ENCODE measurements around the gene USP48.
"Not testable (repeated sequence)": the region's sequence is repeated elsewhere in the genome, so short reads cannot be mapped to it uniquely, and the experiment has no call there.

The USP48 gene

DNA sequence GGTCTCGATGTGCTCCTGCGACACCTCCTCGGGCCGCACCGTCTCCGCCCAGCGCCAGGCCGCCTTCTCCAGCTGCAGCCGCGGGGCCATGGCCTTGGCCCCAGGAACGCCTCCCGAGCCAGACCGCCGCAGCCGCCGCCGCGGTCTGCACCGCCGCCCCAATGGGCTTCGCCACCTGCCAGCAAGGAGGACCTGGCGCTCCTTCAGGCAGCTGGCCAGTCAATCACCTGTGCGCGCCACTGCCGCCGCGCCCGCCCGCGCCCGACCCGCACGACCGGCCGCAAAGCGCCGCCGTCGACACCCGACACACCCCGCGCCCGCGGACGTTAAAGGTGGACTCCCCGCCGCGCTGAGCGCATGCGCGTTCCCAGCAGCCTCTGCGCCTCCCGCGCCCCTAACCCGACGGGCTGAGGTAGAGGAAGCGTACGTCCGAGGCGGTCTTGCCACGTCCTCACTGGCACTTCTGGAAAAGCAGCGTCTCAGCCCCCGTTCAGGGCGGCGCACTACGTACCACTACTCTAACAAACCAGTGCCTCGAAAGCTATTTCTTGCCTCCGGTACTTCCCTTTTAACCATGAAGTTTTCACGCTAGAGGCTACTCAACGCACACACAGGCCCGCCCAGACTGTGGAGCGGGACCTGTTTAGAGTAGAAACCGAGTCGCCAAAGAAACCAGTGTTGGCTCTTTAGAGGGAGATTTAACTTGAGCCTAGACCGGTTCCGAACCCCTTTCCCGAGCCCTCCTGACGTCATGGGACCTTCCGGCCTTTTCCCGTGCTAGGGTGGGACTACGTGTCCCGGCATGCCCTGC, at the start of gene USP48:
Gene USP48, minus strand, starts transcription at position 282 of the 811 bp plus-strand sequence. Its CDS starts 192 bp downstream, at position 90.
- peak within 1 kb of the TSS; percentile 100 for H3K27ac ChIP-seq
- peak; percentile 78 for DNase-seq (ENCODE audit: low read depth, low spot score)

GRCh38 chr1:21831454-21831970, 48.6 kb upstream of the USP48 start:
- DNase-seq (ENCODE audit: low read depth, low spot score): no peak
- no peak overlapping the region for H3K27ac ChIP-seq

DNA sequence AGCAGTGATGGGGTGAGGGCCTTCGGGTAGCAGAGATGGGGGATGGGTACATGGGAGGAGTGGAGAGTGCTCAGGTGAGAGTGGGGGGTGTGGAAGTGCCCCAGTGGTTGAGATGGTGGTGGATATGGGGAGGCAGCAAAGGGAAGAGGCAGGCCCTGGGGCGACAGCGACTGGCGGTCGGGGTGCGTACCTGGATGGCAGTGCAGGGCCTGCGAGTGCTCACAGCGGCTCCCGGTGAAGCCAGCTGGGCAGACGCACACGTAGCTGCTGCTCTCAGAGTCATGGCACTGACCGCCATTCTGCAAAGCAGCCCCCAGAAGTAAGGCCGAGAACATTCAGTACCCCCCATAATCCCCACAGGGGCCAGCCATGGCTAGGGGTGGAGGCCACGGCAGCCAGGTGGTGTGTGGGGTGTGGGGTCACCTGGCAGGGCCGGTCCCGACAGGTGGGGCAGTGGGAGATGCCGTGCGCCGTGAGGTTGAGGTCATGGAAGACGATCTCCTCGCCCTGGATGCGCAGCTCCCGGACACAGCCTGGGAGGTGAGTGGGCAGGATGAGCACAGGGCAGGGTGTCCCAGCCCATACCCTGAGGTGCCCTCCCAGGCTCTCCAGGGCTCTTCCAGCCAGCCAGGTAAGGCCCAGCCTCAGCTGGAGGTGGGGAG, 48.0 kb upstream of the USP48 start:
- no peak overlapping the region for H3K27ac ChIP-seq
- DNase-seq (ENCODE audit: low read depth, low spot score): no peak

GRCh38 chr1:21829294-21829693, 46.3 kb upstream of the USP48 start:
- H3K27ac ChIP-seq: no peak overlapping the region
- no peak for DNase-seq (ENCODE audit: low read depth, low spot score)

DNA sequence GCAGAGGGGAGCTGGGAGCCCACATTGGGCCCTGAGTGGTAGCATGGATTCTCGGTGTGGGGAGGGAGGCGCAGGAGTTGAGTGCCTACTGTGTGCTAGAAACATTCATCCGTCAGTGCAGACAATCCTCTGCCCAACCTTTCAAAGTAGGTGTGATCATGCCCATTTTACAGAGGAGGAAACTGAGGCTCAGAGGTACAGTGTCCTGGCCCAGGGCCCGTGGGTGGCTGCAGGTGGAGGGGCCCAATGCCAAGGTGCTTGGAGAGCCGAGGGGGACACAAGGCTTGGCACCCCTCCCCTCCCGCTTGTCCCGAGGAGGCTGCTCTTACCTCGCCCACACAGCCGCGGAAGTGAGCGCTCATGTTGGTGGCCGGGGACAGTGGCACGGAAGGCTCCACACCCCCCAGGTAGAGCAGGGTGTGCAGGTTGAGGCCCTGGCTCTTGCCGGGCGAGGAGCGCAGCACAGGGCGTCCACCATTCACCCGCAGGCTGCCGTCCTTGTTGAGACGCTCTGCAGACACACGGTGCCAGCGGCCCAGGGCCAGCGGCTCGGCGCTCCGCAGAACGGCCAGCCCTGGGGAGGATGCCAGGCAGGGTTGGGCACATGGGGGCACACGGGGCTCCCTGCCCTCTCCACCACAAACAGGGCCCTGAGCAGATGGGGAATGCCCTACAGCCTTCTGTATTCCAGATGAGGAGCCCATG, 45.7 kb upstream of the USP48 start:
- DNase-seq (ENCODE audit: low read depth, low spot score): no peak
- no peak overlapping the region for H3K27ac ChIP-seq

DNA sequence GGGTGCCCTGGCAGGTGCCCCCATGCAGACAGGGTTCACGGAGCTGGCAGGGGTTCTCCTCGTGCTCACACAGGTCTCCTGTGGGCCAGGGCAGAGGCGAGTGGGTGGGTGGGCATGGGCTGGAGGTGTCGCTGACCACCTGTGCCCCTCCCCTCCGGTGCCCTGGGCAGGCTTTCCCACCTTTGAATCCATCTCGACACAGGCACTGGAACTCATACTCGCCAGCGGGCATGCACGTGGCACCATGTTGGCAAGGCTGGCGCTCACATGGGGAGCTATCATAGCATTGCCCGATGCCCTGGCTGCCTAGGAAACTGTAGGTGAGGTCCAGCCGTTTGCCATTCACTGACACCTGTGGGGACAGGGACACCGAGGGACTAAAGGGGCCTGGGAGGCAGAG, 45.1 kb upstream of the USP48 start:
- DNase-seq (ENCODE audit: low read depth, low spot score): no peak

DNA sequence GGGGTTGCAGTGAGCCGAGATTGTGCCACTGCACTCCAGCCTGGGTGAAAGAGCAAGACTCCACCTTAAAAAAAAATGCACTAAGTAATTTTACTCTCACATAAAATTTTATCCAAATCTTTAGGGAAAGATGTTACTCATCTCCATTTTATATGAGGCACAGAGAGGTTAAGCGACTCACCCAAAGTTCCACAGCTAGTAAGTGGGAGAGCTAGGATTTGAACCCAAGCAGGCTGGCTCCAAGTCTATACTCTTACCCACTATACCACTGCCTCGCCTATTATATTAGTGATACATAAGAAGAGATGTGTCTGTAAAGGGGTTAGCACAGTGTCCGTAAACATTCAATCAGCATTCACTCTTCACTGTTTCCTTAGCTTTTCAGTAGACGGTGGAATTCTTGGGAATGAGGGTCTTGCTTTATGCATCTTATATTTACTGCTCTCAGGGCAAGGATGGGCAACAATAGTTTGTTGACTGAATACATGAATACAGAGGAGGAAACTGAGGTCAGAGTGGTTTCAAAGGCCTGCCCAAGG, 44.3 kb upstream of the USP48 start:
- no peak overlapping the region for H3K27ac ChIP-seq
- no peak for DNase-seq (ENCODE audit: low read depth, low spot score)

More for the DNA sequence above, 45.1 kb upstream of the USP48 start:
- H3K27ac ChIP-seq: no peak overlapping the region

- not testable (repeated sequence) for DNase-seq (ENCODE audit: low read depth, low spot score); H3K27ac ChIP-seq
These were observed 43.7 kb upstream of the USP48 start for GRCh38 chr1:21826694-21827093.

DNA sequence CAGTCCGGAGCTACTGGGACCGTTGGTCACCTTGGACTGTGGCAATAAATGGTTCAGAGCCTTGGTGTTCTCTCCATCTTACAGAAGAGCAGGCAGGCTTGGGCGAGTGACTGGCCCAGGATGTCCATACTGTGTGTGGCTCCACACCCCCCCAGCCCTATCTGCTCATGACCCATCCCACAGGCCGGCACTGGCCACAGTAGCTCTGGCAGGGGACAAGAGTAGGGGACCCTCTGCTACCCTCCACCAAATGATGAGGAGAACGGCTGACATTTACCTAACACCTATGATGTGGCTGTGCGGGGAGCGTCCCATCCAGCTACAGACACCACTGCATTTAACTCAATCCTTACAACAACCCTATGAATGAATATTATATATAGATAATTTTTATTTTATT, 42.4 kb upstream of the USP48 start:
- DNase-seq (ENCODE audit: low read depth, low spot score): no peak
- no peak overlapping the region for H3K27ac ChIP-seq

GRCh38 chr1:21824926-21825325, 42.0 kb upstream of the USP48 start:
- DNase-seq (ENCODE audit: low read depth, low spot score): no peak
- no peak overlapping the region for H3K27ac ChIP-seq

DNA sequence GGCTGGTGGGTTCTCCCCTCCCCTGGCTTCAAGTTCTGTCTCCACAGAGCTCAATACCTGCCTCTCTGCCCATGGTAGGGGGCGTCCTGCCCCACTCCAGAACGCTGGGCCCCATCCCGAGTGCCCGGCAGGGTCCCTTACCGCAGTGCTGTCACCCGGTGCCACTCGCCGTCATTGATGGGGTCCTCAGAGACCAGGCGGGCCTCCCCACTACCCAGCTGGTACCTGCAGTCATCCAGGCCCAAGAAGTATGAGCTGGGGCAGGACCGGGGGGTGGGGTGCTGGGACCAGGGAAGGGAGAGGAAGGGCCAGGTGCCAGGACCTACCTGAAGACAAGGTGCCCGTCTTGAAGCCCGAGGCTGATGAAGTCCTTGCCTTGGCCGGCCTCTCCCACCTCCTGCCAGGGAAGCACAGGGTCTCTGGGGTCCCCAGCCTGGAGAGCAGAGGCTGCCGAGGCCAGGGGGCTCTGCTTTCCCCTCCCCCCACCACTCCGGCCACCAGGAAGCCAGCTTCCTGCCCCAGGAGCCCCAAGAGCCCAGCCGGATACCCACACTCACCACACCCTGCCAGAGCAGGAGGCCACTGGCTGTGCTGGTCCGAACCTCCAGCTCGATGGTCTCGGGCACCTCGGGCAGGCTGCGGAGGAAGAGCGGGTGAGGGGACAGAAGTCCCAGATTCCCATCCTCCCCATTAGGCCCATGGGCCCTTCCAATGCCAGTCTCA, 41.2 kb upstream of the USP48 start:
- DNase-seq (ENCODE audit: low read depth, low spot score): no peak
- no peak overlapping the region for H3K27ac ChIP-seq

DNA sequence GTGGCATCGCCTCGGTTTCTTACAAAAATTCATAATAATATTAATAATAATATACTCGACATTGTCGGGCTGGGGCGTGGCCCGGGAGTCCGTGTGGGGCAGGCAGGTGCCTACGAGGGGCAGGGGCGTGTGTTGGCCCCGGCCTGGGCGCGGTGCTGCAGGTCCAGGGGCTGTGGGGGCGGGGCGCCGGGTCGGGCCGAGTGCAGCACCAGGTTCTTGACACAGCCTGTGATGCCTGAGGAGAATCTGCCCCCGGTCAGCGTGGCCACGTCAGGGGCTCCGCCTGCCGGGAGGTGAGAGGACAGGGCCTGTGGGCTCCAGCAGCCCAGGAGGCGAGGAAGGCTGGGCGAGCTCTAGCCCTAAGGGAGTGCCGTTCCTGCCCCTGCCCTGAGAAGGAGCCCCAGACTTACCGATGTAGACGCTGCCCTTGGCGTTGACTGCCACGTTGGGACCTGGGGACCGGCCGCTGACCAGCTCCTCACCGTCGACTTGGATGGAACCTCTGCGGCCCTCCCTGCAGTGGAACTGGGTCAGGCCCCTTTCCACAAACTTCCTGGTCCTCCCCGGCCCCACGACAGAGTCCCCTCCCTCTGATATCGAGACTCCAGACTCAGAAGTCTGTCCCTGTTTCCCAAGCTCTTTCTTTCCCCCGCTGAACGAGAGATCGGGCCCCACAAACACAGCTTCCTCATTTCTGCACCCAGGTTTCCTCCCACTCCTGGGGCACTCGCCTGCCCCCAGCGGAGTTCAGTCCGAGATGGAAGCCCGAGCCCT, 40.4 kb upstream of the USP48 start:
- no peak overlapping the region for H3K27ac ChIP-seq
- no peak for DNase-seq (ENCODE audit: low read depth, low spot score)

DNA sequence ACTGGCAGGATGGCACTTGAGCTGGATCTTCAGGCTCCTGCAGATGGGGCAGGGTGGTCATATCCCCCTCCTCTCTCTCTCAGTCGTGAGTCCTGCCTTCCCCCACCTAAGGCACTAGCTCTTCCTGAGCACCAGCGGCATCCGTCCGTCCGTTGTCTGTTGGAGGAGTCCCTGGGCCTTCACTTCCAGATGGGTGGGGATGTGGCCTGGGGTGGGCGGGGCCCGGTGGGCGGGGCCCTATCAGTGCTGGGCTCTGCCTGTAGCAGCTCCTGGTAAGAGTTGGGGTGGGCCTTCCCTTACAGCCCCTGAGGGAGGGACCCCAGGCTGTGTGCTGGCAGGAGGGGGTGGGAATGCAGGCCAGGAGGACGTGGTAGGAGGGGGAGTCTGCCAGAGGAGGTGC, 39.4 kb upstream of the USP48 start:
- no peak overlapping the region for H3K27ac ChIP-seq
- no peak for DNase-seq (ENCODE audit: low read depth, low spot score)

DNA sequence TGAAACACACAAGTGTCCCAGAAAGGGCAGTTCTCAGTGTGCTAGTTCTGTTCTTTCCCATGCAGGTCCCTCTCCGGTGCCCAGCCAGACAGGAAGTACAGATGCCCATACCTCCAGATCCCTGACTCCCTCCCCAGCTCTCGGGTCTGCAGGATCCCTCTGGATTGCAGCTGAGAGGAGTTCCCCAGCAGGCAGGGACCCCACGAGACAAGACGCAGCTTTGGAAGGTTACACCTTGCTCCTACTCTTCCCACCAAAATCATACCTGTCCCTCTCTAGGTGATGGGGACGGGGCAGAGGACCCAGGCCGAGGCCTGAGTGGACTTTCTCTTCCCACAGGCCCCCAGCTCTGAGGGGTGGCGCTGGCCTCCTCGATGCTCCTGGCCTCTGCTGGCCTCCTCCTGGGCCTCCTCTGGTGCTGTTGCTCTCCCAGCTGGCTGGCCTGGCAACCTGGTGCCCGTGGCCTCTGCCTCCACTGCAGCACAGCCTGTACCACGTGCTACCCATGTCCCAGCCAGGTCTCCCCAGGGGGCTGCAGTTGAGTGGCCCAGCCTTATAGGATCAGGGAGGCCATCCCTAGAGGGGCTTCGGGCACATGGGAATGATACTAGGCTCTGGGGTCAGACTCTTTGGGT, 38.6 kb upstream of the USP48 start:
- no peak overlapping the region for H3K27ac ChIP-seq
- no peak for DNase-seq (ENCODE audit: low read depth, low spot score)

DNA sequence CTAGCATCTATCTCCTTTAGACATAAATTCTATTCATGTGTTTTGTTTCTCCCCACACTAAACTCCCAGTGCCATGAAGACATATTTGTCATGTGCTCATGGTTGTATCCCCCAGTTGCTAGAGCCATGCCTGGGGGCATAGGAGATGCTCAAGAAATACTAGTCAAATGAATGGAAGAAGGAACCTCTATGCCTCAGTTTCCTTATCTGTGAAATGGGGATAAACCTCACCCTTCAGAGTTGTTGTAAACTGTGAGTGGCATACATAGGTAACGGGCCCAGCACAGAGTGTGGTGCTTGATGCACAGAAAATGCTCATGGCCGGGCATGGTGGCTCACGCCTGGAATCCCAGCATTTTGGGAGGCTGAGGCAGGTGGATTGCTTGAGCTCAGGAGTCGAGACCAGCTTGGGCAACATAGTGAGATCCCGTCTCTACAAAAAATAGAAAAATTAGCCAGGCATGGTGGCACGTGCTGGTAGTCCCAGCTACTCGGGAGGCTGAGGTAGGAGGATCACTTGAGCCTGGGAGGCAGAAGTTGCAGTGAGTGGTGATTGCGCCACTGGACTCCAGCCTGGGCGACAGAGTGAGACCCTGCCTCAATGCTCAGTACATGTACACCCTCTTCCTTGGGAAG, 37.8 kb upstream of the USP48 start:
- DNase-seq (ENCODE audit: low read depth, low spot score): no peak
- H3K27ac ChIP-seq: no peak overlapping the region

DNA sequence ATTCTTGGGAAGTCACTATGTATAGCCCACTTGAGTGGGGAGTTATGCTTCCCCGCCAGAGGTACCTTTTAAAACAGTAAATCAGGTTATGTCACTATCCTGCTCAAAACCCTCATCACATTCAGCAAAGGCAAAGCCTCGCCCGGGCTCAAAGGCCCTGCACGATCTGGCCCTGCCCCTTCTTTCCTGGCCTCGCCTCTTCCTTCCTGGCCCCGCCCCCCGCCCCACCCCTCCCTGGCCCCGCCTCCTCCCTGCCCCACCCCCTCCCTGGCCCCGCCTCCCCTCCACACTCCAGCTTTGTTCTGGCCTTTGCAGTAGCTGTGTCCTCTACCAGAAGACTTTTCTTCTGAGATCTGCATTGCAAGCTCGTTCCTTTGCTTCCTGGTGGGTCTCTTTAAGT, 35.7 kb upstream of the USP48 start:
- no peak for DNase-seq (ENCODE audit: low read depth, low spot score)
- H3K27ac ChIP-seq: no peak overlapping the region

GRCh38 chr1:21816602-21817302, 33.8 kb upstream of the USP48 start:
- DNase-seq (ENCODE audit: low read depth, low spot score): no peak
- no peak overlapping the region for H3K27ac ChIP-seq

Measured in epithelial cell of prostate (primary cell).